Measurements from ENCODE around the gene S1PR4. TPM values are rescaled to one million over a fixed set of nuclear protein-coding genes. Genes with fewer than 3 reads are reported as not detected.
"Not testable (repeated sequence)": the region's sequence is repeated elsewhere in the genome, so short reads cannot be mapped to it uniquely, and the experiment has no call there.

S1PR4 gene
- total RNA-seq, 1 donor from 2014 or later = not detected

GRCh38 chr19:3167533-3168272 lies 10.9 kb upstream of the S1PR4 start:
- Mint-ChIP-seq H3K36me3 (no peaks in the 10 kb centered on the region), H3K4me1 (peaks cover 5% of the 10 kb centered on the region), H3K27ac (no peak overlapping the region), H3K9me3 (peaks cover 4% of the 10 kb centered on the region), H3K27me3 (ENCODE audit: low read depth) (peaks cover 22% of the 10 kb centered on the region), H3K4me3 (no peak overlapping the region)
- TF ChIP-seq, protein P1, sequence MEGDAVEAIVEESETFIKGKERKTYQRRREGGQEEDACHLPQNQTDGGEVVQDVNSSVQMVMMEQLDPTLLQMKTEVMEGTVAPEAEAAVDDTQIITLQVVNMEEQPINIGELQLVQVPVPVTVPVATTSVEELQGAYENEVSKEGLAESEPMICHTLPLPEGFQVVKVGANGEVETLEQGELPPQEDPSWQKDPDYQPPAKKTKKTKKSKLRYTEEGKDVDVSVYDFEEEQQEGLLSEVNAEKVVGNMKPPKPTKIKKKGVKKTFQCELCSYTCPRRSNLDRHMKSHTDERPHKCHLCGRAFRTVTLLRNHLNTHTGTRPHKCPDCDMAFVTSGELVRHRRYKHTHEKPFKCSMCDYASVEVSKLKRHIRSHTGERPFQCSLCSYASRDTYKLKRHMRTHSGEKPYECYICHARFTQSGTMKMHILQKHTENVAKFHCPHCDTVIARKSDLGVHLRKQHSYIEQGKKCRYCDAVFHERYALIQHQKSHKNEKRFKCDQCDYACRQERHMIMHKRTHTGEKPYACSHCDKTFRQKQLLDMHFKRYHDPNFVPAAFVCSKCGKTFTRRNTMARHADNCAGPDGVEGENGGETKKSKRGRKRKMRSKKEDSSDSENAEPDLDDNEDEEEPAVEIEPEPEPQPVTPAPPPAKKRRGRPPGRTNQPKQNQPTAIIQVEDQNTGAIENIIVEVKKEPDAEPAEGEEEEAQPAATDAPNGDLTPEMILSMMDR (IDR thresholded peaks at IDR 0.05; ENCODE audit: unreplicated experiment) = no peak
- no peak for DNase-seq (ENCODE audit: low spot score in 2 of 2, unreplicated experiment in 2 of 2)

DNA sequence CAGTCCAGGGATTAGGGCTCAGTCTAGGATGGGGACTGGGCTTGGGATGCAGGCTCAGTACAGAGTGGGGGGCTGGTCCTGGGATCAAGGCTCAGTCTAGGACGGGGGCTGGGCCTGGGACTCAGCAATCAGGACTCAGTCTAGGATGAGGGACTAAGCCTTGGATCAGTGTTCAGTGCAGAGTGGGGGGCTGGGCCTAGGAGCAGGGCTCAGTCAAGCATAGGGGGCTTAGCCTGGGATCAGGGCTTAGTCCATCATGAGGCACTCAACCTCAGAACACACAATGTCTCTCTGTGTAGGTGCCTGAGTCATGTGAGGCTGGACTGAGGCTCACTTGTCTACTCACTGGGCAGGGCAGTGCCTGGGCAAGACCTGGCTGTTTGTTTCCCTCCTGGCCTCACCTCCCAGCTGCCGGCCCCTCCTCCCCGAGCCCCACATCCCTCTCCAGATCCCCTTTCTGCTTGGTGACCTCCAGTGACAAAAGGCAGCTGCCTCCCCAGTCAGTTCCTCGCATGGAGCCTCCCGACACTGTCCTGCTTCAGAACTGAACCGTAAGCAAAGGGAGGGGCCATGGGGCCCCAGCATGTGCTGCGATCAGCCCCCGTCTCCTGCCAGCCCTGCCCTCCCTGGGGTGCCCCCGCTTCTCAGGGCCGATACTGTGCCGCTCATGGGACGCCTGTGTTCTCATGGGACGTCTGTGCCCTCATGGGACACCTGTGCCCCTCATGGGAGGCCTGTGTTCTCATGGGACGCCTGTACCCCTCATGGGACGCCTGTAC lies 6.5 kb upstream of the S1PR4 start:
- Mint-ChIP-seq H3K27me3 (ENCODE audit: low read depth) (peaks cover 6% of the 10 kb centered on the region), H3K9me3 (no peaks in the 10 kb centered on the region), H3K27ac (no peak overlapping the region), H3K4me1 (no peaks in the 10 kb centered on the region), H3K4me3 (no peak overlapping the region), H3K36me3 (no peaks in the 10 kb centered on the region)
- TF ChIP-seq, protein P1 (IDR thresholded peaks at IDR 0.05; ENCODE audit: unreplicated experiment) = no peak
- DNase-seq (ENCODE audit: low spot score in 2 of 2, unreplicated experiment in 2 of 2) = no peak

- H3K4me3 Mint-ChIP-seq; H3K27ac Mint-ChIP-seq; H3K36me3 Mint-ChIP-seq; DNase-seq (ENCODE audit: low spot score in 2 of 2, unreplicated experiment in 2 of 2); H3K4me1 Mint-ChIP-seq; H3K9me3 Mint-ChIP-seq; H3K27me3 Mint-ChIP-seq (ENCODE audit: low read depth): not testable (repeated sequence)
Observed at GRCh38 chr19:3172673-3173000, 5.9 kb upstream of the S1PR4 start.

GRCh38 chr19:3175781-3176714 lies 2.5 kb upstream of the S1PR4 start:
- H3K4me1 Mint-ChIP-seq = no peaks in the 10 kb centered on the region
- H3K36me3 Mint-ChIP-seq = no peaks in the 10 kb centered on the region
- H3K9me3 Mint-ChIP-seq = no peaks in the 10 kb centered on the region
- TF ChIP-seq, protein P1 (IDR thresholded peaks at IDR 0.05; ENCODE audit: unreplicated experiment) = no peak
- DNase-seq (ENCODE audit: low spot score in 2 of 2, unreplicated experiment in 2 of 2) = no peak
- no peak overlapping the region for H3K4me3 Mint-ChIP-seq
- H3K27me3 Mint-ChIP-seq (ENCODE audit: low read depth) = peaks cover 3% of the 10 kb centered on the region
- H3K27ac Mint-ChIP-seq = no peak overlapping the region

- Mint-ChIP-seq H3K4me3 (no peak overlapping the region), H3K9me3 (no peaks in the 10 kb centered on the region), H3K27ac (no peak overlapping the region), H3K27me3 (ENCODE audit: low read depth) (no peaks in the 10 kb centered on the region), H3K4me1 (no peaks in the 10 kb centered on the region), H3K36me3 (no peaks in the 10 kb centered on the region)
- no peak for DNase-seq (ENCODE audit: low spot score in 2 of 2, unreplicated experiment in 2 of 2)
- TF ChIP-seq, protein P1 (IDR thresholded peaks at IDR 0.05; ENCODE audit: unreplicated experiment) = no peak
Observed at GRCh38 chr19:3176715-3177501, 1.7 kb upstream of the S1PR4 start.
